HG03196 (cell line): Measurements from ENCODE around the gene SRPK3.

ENCODE experiments used
- ATAC-seq: cut with Tn5 transposase; IDR thresholded peaks from one replicate; pipeline ENCODE4 v1.9.1; 2021; ENCODE audit not compliant: unreplicated experiment

SRPK3 gene

DNA sequence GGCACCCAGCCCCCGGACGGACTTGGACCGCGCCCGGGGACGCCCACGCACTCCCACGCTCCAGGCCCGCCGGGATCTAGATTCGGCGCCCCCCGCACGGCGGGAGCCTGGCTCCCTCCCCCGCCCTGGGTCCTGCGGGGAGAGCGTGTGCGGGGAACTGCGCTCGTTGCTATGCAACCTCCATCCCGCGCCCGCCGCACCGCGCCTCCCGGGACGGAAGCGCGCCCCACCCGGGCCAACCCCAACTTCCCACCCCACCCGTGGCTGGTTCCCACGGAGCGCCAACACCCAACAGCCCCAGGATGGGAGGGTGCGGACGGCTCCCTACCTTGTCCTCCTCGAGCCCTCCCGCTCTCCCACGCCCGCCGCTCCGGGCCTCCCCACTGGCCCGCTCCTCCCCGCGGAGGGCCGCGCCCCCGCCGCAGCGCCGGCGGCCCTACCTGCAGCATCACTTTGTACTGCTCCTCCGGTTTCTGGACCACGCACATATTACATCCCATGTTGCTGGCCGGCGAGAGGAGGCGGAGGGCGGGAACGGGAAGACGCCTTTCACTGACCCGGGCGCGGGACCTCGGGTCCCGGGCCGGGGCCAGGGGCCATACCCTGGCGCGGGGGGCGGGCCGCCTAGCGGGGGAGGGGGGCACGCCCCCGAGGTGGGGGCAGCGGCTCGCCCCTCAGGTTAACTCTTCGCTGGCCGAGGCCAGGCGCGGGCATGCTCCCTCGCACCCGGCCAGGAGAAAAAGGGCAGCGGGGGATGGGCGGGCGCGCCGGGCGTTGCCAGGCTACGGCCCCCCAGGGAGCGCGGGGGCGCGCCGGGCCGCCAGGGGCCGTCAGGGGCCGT, 49.2 kb downstream of the SRPK3 start, which contains the start of gene PDZD4:
Gene PDZD4 (minus strand): TSS at position 746 of the 841 bp plus-strand sequence. CDS start 246 bp downstream, at position 500.
- no peak for ATAC-seq

DNA sequence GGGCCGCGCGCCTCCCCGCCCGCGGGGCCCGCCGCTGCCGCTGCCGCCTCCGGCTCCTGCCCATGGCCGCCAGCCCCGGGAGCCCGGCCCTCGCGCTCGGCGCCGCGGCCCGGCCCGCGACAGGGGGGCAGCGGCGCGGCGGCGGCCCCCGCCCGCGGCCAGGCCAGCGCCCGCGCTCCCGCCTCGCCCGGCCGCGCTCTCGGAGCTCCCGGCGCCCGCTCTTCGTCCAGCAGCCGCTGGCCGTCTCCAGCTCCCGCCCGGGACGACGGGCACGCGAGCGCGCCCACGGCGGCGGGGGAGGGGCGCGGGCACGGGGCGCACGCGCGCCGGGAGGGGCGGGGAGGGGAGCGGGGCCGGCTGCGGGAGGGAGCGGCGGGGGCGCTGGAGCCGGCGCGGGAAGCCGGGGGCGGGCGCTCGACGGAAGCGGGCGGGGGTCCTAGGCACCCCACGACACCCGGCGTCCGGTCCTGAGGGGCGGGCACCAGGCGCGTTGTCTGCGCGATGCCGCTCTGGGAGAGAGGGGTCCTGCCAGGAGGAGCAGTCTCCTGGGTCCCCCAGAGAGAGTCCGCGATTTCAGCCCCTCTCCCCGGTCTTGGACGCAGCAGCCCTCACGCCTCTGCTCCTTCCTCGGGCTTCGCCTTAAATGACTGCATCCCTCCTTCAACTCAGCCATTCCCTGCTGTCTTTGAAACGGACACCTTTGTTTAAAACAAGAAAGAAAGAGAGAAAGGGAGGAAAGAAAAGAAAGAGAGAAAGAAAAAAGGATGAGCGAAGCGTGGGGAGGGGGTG, 50.0 kb downstream of the SRPK3 start:
- no peak for ATAC-seq

DNA sequence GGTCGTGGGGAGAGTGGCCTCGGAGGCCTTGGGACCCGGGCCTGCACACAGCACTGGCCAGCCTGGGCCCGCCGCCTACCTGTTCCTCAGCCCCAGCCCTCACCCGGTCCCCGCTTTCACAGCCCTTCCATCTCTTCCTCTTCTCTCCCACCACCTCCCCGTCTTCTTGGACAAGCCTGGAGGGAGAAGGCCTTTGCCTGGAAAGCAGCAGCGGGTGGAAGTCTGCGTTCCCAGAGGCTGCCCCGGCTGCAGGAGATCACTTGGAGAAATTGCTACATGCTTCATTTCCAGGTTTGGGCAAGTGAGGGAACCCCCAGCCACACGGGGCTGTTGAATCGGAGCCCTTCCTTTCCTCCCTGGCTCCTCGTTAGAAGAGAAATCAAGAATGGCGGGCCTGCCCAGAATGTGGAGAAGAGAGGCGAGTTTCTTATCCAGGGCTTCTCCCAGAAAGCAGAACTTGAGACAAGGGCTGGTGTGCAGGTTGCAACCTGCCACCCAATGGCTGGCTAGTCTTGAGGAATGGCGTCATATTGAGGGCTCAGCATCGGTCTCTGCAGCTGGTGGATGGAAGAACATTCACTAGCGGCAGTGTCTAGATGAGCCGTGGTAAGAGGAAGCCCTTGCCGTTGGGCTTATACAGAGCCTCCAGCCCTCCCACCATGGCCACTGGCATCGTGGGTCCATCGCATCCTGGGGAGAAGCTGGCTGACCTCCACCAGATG, 50.7 kb downstream of the SRPK3 start:
- ATAC-seq: no peak

DNA sequence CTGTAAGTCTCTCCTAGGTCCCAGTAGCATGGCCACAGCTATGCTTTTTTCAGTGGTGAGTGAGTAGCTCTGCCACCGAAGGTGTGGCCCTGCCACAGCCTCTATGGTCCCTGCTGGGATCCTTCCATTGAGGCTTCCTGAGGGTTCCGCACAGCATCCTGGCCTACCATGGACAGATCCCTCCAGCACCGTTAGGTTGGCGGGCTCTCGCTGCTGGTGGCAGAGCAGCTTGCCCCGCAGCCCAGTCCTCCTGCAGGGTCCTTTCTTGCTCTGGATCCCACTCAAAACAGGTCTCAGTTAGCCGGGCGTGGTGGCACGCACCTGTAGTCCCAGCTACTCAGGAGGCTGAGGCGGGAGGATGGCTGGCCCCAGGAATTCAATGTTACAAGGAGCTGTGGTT, 51.9 kb downstream of the SRPK3 start:
- no peak for ATAC-seq
